Bone marrow (tissue), 2 donors: Measurements from ENCODE around the gene ZFAND3.
"Not testable (repeated sequence)": the region's sequence is repeated elsewhere in the genome, so short reads cannot be mapped to it uniquely, and the experiment has no call there.

Experiments used
- DNase-seq, 2 donors: peaks; one replicate each; lab custom pipeline; 2025; lab: John Stamatoyannopoulos, UW

ZFAND3 gene

DNA sequence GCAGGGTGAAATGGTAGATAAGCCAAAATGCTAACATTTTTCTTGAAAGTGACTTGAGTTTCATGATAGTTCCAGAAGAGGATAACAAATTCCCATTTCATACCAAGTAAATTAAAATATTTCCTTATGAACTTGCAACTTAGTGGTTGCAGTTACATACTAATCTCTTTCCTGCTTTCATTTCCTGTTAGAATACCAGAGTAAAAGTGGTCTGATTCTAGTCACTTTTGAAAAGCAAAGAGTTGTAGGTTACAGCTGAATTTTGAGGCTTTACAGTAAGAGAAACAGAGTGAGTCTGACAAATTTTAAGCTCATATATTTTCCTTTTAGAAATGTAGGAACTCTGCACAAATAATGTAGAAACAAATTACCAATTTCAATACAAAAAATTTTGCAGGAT lies 117.4 kb downstream of the ZFAND3 start:
- DNase-seq = peak in 1 of 2 donors; percentile 16

DNA sequence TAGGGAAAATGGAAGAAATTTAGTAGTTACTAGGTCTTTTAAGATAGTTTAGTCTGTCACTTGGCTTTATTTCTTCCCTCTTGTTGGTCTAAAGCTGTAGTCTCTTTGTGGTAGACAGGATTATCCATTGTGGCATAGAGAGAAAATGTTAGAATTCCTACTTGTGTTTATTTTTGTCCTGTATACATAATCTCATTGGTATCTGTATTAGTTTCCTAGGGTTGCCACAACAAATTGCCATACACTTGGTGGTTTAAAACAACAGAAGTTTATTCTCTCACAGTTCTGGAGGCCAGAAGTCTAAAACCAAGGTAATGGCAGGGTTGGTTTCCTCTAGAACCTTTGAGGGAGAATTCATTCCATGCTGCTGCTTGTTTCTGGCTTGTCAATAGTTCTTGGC lies 119.4 kb downstream of the ZFAND3 start:
- DNase-seq = no peak

DNA sequence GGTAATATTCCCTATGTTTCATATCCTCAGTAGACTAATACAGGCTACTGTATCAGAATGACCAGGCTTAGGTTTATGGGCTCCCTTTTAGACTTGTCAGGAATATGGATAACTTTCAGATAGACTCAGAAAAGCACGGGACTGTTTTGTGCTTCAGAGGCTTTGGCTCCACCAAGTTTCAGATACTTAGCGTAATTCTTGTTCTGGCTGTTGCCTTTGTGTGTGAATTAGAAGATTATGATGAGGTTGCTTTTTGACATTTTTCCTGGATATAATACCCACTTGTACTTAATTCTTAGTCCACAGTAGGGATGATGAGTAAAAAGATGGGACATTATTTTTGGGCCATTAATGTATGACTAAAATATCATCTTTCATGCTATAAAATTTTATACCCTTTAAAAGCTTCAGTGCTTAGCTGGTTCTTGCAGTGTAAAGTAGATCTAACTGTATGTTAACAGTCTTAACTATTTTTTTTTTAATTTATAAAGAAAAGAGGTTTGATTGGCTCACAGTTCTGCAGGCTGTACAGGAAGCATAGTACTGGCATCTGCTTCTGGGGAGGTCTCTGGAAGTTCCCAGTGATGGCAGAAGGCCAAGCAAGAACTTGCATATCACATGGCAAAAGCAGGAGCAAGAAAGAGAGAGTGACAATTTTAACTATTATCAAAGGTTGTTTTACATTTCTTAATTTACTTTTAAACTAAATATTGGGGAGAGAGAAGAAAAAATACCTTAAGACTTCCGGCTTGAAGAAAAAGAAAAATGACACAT lies 120.7 kb downstream of the ZFAND3 start:
- peak in 1 of 2 donors; percentile 49 for DNase-seq

DNA sequence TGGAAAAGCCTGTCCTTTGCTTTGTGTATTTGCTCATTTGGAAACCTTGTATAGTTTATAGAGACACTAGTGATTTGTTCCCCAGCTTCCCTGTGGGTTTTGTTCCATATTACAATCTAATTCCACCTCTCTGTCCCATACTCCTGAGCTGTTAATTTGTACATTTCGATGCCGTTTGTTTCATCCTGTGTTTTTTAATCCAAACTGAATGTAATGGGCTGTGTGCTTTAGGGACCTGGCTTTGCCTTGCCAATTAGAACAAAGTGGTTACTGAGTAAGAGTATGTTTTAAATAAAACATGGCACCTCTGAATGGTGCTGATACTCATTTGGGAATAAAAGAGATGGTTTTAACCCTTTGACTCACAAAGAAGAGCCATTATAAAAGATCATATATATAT lies 122.3 kb downstream of the ZFAND3 start:
- no peak for DNase-seq

DNA sequence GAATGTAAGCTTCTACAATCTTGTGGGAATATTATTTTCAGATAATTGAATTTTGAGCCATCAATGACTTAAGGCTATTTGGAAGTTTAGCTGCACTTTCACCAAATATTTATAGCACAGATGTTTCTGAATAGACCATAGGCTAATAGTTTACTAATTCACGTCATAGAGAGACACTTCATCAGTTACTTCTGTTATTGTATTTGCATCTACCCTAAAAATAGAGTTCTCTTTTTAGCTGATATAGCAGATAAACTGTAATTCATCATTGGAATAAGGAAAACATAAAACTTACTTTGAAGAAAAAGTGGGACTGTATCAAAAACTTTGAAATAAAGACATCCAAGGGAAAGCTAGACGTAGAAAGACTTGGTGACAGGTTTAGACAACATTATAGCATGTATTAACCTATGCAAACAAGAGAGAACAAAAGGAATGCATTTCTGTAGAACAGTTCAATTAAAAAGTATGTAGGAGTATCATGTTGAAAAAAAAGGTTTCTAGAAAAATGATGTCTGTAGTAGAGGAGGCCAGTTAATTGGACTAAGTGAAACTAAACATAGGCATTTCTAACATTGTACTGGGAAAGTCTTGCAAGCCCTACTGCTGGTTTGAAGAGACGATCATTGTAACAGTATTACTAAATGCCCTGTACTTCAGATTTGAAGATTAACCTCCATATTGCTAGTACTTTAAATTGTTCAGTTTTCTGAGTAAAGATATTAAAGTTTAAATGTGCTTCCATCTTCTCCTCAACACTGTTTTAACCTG lies 123.3 kb downstream of the ZFAND3 start:
- no peak for DNase-seq

DNA sequence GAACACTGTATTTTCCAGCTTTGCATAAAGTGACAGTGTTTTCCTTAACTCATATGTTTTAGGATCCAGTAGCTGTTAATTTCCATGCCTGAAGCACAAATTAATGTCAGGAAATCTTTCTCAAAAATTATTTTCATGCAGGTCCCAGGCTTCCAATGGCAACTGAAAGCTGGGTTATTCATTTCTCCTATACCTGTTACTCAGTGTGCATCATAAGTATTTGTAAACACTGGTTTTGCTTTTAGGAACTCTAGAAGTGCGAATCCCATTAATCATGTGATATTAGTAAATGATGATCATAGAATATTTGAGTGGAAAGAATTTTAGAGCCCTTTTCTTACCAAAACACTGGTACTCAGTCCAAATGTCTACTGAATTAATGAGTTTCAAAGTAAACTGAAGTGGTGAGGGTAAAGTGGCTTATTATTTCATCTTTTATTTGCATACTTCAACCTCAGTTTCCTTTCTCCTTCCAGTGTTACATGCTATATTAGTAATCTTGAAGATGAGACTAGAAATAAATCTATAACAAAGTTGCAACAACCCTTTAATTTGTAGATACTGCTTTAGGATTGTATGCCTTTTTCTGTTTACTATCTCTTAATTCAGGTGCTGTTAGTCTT lies 124.0 kb downstream of the ZFAND3 start:
- DNase-seq = no peak

DNA sequence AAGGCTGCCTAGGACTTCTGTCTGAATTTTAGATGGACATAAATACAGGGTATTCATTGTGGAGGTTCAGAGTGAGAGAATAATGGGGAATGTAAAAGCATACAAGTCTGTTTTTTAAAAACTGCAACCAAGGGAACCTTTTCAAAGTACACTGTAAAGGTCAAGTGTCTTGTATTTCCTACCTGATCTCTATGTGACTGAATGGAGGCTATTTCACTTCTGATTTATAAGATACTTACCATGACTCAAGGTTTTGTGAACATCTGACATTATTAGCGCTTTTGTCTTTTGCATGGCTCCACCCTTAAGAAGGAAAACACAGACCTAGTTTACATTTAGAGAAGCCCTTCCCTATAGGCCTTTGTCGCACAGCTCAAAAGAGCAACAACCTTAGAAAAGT lies 126.5 kb downstream of the ZFAND3 start:
- no peak for DNase-seq

DNA sequence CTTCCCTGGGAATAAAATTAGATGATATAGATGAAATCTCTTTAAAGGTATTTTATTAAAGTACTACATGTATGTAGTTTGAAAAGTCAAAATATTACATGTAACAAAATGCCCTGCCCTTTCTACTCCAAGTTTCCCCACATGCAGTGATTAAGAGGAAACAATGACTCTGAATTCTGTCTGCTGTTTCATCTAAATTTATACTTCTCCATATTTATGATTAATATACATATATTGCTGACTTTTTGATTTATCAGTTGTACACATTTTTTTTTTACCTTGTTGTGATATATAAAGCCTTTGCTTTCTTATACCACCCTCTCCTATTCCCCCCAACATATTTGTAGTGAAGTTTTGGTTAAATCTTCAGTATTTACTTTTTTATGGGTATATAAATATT lies 127.9 kb downstream of the ZFAND3 start:
- DNase-seq = no peak

DNA sequence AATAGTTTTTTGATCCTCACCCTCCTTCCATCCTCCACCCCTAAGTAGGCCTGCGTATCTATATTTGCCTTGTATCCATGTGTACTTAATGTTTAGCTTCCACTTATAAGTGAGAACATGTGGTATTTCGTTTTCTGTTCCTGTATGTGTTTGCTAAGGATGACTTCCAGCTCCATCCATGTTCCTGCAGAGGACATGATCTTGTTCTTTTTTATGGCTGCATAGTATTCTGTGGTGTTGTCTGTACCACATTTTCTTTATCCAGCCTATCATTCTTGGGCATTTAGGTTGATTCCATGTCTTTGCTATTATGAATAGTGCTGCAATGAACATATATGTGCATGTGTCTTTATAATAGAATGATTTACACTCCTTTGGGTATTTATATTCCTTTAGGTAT lies 129.1 kb downstream of the ZFAND3 start:
- DNase-seq = not testable (repeated sequence)

DNA sequence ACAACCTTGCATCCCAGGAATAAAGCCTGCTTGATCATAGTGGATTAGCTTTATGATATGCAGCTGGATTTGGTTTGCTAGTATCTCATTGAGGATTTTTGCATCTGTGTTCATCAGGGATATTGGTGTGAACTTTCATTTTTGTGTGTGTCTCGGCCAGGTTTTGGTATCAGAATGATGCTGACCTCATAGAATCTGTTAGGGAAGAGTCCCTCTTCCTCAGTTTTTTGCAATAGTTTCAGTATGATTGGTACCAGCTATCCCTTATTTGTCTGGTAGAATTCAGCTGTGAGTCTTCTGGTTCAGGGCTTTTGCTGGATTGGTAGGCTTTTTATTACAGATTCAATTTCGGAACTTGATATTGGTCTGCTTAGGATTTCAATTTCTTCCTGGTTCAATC lies 132.5 kb downstream of the ZFAND3 start:
- no peak for DNase-seq

DNA sequence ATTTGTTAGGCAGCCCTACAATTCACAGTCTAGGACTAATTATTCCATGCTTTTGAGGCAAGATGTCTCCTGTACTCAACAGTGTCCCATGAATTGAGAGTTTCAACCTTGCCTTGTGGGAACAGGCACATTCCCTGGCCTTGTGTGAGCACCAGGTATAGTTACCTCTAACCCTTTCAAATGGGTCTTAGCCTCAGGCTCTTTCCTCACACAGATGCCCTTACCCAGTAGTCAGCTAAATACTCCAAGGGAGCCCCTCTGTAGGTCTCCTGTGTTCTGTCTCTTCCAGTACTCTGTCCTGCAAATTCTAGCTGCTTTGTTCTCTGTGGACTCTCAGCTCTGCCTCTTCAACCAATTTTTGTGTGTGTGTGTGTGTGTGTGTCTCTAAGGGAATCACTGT lies 135.3 kb downstream of the ZFAND3 start:
- DNase-seq = no peak

DNA sequence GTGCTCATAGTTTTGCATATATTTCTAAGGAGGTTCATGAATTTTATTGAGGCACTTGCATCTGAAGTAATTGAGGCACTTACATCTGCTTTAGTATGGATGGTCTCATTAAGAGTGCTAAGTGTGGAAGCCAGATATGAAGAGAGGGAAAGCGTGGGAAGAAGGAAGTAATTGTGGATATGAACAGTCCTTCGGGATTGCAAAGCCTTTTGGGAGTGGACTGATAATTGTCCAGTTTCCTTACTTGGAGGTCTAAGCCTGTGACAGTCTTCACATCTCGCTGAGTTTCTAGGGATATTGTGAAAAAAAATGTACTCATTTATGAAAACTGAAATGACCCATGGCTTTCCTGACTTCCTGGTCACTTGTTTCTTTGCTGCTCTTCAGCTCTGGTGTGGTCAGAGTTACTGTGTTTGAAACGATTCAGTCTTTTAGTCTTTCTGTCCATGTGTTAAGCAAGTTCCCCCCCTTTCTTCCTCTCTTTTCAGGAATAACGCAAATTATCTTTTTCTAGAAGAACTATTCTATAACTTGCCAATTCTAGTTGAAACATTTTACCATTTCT lies 137.3 kb downstream of the ZFAND3 start:
- no peak for DNase-seq

DNA sequence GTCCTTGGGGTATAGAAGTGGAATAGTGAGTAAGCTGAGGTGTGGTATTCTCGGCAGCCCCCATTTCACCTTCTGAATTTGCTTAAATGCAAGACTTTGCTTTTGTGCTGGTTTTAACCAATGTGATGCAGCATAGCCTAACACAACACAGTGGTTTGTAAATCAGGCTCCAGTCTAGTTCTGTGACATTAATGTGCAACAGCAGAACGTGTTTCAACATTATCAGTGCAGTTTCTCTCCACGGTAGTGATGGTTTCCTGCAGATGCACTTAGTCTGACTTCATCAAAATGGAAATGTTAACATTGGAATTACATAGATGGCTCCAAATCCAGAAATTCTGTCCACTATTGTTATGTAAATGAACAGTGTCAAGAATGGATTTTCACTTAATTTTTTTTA lies 139.5 kb downstream of the ZFAND3 start:
- DNase-seq = no peak

DNA sequence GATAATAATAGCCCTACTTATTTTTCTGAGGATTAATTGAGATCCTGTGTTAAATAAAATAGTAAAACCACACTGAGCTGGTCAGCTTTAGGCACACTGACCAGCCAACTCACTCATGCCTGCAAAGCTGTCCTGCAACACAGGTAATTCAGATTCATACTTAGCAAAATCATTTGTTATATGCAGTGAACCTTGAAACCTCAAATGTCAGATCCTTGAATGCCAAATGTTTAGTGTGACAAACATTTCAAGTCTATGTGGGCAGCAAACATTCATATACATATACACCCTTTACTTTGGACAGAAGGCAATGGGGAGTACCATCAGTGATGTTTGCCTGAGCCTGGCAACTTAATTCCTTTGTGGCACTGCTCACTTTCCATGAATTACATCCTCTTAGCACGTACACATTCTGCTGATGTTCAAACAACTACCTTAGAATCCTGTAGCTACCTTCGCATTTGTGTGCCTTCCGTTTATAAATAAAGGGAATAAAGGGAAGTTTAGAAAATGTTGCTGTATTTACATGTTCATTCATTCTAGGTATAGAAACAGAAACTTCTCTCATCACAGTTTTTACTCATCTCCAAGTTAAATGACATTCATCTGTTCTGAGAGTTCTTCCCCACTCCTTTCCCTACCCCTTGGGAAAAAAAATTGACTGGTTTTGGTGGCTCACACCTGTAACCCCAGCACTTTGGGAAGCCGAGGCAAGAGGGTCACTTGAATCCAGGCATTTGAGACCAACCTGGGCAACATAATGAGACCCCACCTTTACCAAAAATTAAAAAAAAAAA lies 140.8 kb downstream of the ZFAND3 start:
- no peak for DNase-seq

DNA sequence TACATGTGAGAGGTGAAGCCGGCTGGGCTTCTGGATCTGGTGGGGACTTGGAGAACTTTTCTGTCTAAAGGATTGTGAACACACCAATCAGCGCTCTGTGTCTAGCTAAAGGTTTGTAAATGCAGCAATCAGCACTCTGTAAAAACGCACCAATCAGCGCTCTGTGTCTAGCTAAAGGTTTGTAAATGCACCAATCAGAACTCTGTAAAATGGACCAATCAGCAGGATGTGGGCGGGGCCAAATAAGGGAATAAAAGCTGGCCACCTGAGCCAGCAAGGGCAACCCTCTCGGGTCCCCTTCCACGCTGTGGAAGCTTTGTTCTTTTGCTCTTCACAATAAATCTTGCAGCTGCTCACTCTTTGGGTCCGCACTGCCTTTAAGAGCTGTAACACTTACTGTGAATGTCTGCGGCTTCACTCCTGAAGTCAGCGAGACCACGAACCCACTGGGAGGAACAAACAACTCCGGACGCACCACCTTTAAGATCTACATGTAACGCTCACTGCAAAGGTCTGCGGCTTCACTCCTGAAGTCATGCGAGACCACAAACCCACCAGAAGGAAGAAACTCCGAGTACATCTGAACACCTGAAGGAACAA lies 143.1 kb downstream of the ZFAND3 start:
- not testable (repeated sequence) for DNase-seq

DNA sequence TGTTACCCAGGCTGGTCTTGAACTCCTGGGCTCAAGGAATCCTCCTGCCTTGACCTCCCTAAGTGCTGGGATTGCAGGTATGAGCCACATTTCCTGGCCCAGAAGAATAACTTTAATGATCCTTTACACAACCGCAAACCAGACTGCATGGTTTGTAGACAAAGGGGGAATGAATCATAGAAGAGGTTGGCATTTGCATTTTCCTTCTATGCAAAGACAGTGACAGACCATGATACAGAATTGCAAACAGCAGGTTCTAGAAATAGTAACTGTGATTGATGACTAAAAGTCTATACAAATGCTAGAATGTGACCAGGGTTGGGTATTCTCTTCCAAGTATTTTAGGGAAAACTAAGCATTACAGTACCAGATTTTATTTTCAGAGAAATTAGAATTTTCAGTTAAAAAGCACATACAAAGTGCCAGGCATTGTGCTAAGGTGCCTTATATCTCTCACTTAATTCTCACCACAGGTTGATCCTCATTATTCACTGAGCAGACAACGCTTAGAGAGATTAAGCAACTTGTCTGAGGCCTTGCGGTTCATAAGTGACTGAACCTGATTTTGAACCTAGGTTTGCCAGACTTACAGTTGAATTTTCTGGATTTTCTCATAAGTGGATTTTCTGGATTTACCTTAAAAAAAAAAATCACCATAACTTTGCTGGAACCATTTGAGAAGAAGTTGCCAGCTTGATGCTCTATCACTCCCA lies 146.6 kb downstream of the ZFAND3 start:
- DNase-seq = no peak

DNA sequence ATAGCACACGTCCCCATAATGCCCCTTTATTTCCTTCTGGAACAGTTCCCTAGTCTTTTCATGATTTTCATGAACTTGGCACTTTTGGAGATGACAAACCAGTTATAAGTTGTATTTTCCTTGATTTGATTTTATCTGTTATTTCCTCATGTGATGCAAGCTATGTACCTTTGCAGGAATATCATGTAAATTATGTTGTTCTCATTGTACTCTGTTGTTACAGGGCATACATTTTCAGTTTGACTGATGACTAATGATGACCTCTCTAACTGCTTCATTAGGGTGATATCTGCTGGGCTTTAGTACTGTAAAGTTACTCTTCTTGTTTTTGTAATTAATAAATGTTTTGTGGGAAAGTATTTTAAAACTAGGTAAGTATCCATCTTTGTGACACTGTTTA lies 147.3 kb downstream of the ZFAND3 start:
- DNase-seq = no peak

DNA sequence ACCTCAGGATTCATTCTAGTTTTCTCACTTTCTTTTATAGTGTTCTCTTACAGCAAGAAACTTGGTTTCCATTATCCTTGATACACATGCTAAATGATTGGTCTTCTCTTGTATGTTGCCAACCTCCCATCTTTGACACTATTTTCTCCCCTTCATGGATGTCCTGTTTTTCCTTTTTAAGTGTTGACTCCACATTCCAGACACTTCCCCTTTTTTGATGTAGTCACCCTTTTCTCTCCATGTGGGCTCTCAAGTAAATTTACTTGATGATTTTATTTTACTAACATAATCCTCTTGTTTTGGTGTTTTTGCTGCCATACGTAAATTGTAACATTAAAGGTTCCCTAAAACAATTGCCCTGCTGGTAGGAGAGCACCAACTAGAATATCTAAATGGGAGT lies 148.1 kb downstream of the ZFAND3 start:
- peak in 1 of 2 donors; percentile 38 for DNase-seq

DNA sequence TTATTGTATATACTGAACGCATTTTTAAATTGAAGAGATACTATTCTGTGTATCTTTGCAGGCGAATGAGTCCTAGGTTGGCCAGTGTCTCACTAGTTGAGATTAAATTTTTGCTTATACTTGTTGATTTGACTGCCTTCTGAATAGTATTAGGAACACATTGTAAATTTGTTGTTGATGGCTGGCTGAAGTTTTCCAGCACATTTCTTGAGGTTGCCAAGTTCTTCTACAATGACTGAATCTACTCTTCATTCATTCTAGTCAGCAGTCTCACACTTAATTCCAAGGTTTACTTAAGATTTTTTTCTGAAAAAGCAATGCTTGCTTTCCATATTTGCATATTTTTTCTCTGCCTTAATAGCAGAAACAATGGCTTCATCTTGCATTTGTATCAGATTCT lies 151.7 kb downstream of the ZFAND3 start:
- no peak for DNase-seq

DNA sequence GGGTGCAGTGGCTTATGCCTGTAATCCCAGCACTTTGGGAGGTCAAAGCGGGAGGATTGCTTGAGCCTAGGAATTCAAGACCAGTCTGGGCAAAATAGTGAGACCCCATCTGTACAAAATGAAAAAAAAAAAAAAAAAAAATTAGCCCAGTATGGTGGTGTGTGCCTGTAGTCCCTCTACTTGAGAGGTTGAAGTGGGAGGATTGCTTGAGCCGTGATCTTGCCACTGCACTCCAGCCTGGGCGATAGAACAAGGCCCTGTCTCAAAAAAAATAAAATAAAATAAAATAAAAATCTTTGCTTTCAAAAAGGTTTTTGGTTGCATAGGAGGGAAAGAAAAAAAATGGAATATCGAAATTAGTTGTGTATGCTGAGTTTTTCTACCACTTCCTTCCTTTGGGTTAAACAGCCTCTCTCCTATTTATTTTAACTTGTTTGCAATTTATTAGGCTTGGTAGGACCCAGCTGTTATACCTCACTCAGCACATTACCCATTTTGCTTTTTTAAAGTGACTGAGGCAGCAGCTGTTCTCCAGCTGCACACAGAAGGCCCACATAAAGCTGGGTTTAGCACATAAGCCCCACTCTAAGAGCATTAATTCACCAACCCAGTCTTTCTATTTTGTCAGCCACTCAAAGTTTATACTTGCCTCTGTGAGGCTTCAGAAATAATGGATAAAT lies 152.3 kb downstream of the ZFAND3 start:
- peak in 1 of 2 donors; percentile 10 for DNase-seq
